Measurements from ENCODE around the gene MAGEF1. TPM values are rescaled to one million over a fixed set of nuclear protein-coding genes. Genes with fewer than 3 reads are reported as not detected.

MAGEF1 gene, protein sequence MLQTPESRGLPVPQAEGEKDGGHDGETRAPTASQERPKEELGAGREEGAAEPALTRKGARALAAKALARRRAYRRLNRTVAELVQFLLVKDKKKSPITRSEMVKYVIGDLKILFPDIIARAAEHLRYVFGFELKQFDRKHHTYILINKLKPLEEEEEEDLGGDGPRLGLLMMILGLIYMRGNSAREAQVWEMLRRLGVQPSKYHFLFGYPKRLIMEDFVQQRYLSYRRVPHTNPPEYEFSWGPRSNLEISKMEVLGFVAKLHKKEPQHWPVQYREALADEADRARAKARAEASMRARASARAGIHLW
- 46.9 TPM for total RNA-seq

DNA sequence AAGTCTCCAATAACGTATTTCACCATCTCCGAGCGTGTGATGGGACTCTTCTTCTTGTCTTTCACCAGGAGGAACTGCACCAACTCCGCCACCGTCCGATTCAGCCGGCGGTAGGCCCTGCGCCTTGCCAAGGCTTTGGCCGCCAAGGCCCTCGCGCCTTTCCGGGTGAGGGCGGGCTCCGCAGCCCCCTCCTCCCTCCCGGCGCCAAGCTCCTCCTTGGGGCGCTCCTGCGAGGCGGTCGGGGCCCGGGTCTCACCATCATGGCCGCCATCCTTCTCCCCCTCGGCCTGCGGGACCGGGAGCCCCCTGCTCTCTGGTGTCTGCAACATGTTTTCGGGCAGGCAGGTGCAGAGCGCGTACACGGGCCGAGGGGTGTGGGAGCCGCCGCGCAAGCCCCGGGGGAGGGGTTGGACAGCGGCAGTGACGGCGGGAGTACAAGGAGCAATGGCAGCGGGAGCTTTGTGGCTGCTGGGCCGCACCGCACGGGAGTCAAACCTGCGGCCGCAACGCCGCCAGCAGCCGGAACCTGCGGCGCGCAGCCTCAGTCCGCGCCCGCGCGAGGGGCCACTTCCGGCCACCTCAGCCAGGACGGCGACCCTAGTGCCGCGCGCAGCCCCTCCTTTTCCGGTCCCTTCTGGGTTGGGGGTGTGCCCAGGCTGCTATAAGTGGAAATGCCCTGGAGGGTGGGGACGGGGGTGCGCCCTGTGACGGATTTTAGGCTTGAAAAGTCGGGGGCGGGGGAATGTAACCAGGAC is at the start of gene MAGEF1:
Gene MAGEF1 (minus strand): TSS at position 572 of the 755 bp plus-strand sequence. CDS start 243 bp downstream, at position 329.
- FAIRE-seq (no peak), DNase-seq (ENCODE audit: low spot score in 2 of 2) (peak; percentile 79 to 80)

DNA sequence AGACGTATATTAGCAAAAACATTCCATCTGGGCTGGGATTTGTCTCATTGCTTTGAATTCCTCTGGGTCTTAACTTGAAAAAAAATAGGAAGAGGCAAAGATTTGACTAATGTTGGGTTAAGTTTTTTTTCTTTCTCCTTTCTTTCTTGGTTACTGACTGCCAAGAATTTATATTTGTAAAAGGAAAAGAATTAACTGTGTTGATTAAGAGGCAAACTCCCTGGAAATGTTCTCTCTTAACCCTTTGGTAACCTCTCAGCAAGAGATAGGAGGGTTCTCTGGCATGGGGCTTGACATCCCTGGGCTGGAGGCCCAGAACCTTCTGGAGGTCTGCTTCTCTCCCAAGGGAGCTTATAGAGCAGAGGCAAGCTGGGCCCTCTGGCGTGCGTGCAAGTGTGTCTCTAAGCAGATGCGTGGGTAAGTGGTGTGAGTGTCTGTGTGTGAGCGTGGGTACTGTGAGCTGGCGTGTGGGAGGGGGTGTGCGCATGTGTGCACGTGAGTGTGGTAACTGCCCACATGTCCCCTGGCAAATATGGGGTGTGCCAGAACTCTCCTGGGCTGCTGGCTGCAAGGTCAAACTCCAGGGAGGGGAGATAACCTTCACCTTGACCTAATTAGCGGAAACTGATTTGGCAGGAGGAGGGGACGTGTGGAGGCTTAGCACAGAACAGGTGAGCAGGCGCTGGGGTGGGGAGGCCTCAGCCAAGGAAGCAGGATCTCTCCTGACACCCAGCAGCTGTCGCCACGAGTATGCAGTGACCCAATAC is 49.4 kb upstream of the MAGEF1 start:
- DNase-seq (ENCODE audit: low spot score in 2 of 2), result peak in 1 of 2 donors; percentile 45

DNA sequence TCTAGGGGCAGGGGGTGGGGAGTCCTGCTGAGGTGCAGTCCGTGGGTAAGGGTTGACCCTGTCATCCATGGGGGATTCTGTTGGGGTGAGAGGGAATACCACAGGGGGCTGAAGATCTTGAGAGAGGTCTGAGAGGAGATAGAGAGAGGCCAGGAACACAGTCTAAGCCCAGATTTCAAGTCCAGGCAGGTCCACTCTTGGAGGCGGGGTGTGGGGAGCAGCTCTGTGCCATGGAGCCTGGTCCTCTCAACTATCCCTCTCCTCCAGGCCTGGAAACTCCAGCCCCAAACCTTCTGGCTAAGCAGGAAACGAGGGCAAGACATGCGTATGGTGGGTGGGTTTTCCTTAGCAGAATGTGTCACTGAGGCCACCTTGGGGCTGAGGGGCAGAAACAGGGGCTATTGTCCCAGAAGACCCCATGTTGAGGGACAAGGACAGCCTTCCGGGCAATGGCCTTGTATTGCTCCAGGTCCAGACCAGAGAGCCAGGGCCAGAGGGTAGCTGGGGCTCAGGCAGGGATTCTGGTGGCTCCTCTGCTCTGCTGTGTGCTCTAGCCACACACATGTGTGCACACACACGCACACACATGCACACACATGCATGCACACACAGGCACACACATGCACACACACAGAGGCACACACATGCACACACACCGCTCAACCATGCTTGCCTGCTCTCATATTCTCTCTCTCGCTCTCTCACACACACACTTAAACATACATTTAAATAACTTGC is 48.6 kb upstream of the MAGEF1 start:
- no peak for FAIRE-seq

More for the DNA sequence above, 49.4 kb upstream of the MAGEF1 start:
- no peak for FAIRE-seq

DNA sequence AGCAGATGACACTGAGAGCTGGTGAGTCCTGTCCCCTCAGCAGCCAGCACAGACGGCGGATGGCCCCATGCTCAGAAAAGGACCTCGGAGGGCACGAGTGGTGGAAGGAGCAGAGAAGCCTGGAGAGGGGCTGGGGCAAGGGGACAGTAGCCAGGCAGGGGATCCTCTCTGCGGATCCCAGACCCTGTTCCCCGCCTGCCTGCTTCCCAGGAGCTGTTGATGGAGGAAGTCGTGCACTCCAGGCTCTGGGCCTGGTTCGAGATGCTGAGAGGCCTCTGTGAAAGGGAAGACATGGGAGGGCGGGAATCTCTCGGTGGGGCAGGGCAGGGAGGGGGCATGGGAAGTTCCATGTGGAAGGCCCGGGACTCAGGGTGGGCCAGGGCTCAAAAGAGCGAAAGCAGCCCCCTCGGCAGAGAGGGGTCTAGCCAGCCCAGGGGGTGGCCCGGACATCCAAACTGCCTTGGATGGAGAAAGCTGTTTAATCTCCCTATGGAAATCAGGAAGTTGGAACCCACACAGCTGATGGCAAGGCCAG is 47.9 kb upstream of the MAGEF1 start:
- no peak for FAIRE-seq
- DNase-seq (ENCODE audit: low spot score in 2 of 2), result no peak

More for the DNA sequence above, 48.6 kb upstream of the MAGEF1 start:
- no peak for DNase-seq (ENCODE audit: low spot score in 2 of 2)

DNA sequence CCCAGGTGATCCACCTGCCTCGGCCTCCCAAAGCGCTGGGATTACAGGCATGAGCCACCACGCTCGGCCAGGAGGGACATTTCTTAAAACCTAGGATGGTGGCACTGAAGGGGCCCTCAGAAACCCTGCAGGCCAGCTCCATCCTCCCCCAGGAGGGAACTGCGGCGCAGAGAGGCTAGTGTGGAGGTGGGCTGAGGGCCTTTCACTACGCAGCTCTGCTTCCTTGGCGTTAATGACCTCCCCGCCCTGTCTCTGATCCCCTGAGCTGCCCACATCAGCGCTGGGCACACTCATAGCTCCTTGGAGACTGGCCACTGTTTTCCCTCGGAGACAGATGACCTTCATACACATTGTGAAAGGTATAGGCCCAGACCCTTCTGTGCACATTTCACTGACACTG is 46.2 kb upstream of the MAGEF1 start:
- no peak for FAIRE-seq
- DNase-seq (ENCODE audit: low spot score in 2 of 2), result no peak

DNA sequence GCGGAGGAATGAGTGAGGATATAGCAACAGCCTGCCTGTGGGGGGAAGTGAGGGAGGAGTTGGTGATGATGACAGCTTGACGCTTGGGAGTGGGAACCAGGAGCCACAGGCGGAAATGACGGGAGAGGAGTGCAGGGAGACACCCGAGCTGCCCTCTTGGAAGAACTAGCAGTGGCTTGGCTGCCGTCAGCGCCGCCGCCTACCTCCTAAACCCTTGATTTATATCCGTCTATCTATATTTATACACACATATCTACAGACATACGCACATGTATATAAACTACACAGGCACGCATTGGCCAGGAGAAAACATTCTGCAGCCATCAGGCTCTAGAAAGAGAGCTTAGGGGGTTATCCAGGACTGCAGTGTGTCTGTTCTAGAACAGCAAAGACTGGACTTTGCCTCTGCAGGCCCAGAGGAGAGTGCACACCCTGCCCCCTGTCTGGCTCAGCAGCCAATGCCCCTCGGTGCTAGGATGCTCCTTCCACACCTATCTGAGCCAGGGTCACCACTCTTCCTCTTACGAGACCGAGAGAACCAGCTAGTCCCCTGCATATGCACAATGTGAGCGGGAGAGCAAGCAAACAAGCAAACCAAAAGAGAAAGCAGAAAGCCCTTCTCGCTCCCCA is 45.3 kb upstream of the MAGEF1 start:
- DNase-seq (ENCODE audit: low spot score in 2 of 2) (peak in 1 of 2 donors; percentile 58), FAIRE-seq (no peak)

DNA sequence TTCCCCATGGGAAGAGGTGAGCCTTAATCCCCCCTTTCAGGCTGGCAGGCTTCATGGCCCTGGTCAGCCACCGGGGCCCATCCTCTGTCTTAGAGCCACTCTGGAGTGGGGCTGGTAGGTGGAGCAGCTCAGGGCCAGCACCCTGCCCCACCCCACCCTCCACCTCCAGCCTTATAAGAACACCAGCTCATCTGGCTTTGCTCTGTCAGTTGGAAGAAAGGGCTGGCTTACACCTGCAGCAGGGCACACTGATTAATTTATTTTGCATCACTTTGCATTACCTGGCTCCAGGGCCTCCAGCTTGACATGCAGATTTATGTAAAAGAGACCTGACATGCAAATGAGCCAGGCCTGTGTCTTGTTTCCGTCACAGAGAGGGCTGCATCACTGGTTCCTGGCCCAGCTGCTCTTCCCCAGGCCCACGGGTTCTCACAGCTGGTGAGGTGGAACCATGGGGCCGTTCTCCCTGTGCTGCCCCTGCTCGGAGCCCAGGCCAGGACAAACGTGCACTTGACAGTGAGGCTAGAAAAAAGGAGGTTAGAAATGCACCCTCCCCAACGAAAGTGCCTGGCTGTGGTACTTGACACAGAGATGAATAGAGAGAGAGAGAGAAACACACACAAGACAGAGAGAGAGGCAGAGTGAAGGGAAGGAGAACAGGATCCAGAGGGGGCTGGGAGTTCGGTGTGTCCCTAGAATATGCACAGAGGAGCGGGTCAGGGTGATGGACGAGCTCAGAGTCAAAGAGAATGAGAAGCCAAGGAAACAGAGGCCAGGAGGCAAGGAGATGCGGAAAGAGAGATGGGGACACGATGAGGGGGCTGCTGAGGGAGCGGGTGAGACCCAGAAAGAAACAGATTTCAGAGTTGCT is 44.5 kb upstream of the MAGEF1 start:
- FAIRE-seq (no peak), DNase-seq (ENCODE audit: low spot score in 2 of 2) (no peak)

DNA sequence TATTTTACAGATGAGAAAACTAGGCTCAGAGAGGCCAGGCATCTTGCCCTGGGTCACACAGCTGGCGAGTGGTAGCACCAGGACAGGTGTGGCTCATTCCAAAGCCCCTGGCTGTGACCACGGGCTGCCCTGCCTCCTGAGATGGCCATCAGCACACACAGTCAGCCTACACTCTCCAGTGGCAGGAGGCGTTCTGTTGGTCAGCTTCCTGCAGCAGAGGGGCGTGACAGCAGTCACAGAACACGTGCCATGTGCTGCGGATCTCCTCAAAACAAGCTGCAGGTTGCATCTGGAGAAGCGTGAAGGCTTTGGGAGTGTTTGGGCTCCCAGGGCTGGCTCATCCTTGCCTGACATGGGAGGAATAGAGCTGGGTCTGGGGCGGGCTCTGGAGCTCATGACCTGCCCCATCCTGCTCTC is 43.5 kb upstream of the MAGEF1 start:
- no peak for DNase-seq (ENCODE audit: low spot score in 2 of 2)
- no peak for FAIRE-seq

DNA sequence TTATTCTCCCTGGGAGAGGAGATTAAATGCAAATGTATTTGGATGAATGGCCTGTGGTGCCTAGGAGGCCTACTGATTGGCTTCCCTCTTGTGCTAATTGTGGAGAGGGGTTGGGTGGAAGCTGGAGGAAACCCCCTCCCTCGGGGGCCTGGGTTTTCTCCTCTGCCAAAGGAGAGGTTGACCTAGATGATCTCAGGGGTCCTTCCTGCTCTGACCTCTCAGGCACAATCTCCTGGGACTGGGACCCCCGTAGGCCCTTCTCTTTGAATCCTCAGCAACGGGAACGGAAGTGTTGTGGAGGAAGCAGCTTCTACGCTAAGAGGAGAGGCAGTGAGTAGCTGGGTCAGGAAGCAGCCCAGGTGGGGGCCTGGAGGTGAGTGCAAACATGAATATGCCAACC is 40.5 kb upstream of the MAGEF1 start:
- no peak for FAIRE-seq
- no peak for DNase-seq (ENCODE audit: low spot score in 2 of 2)

DNA sequence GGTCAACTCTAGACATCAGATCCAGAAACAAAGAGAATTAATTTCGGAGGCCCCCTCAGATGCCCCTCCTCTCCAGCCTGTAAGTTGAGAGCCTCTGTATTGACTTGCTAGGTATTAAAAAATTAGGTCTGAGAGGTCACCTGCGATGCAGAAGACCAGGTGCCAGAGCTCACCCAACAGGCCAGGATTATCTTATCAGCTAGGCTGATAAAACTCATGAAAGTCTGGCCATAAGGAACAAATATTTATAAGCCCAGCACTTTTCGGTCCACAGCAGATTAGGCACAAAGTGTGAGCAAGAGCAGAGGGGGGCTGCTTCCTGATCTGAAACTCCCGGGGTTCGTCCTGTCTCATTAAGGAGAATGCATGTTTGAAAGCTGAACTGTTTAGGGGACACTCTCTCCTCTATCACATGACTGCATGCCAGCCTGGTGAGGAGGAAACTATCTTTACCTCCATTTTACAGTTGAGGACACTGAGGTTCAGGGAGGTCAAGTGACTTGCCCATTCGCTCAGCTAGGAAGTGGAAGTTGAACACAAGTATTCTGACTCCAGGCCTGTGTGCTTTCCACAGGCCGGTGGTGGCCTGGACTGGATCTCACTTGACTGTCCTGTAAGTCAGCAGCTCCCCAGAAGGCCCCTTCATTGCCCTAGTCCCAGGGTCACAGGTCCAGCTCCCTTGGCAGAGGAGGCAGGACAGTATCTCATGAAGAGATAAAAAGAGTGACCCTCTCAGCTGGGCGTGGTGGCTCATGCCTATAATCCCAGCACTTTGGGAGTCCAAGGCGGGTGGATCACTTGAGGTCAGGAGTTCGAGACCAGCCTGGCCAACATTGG is 39.6 kb upstream of the MAGEF1 start:
- FAIRE-seq (no peak), DNase-seq (ENCODE audit: low spot score in 2 of 2) (no peak)

DNA sequence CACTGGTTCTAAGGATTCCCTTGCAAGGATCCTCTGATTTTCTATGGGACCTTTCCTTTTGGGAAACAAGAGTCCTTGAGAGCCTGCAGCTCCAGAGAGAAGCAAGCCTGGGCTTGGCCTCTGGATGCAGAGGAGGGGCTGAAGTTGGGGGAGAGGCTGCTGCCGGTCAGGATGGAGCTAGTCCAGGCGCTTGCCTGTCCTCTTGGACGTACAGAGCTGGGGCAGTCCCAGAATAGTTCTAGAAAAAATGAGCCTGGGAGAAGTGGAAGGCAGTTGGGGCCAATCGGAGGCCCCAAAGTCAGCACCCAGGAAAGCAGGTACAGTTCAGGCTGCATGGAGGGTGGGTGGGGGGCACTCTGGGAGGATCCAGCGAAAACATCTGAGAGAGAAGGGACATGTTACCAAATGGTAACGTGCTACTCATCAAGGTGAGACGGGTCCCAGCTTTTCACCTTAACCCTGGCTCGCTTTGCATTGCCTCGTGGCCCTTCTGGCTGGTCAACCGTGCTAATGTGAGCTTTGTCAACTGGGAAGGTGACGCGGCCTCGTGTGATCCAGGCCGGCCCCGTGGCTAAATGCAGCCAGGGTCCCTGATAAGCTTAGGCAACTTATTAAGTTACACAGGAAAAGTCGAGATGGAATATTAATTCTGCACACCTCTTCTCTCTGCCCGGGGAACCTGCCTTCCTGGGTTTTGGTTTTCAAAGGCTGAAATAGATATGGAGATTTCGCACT is 38.7 kb upstream of the MAGEF1 start:
- DNase-seq (ENCODE audit: low spot score in 2 of 2), result no peak
- FAIRE-seq, result no peak

DNA sequence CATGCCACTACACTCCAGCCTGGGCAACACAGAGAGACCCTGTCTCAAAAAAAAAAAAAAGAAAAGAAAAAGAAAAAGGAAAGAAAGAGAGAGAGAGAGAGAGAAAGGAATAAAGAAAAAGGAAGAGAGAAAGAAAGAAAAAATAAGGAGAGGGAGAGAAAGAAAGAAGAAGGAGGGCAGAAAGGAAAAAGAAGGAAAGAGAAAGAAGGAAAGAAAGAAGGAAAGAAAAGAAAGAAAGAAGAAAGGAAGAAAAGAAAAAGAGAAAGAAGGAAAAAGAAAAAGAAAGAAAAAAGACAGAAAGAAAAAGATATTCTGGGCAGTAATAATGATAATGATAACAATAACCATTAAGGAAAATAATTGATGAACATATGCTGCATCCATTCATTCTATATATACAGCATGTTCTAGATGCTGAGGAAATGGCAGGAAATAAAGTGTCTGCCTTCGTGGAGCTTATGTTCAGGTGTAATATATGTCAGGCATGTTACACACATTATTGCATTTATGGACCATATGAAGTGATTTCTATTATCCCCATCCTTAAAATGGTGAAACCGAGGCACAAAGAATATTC is 37.4 kb upstream of the MAGEF1 start:
- DNase-seq (ENCODE audit: low spot score in 2 of 2), result no peak
- FAIRE-seq, result no peak

DNA sequence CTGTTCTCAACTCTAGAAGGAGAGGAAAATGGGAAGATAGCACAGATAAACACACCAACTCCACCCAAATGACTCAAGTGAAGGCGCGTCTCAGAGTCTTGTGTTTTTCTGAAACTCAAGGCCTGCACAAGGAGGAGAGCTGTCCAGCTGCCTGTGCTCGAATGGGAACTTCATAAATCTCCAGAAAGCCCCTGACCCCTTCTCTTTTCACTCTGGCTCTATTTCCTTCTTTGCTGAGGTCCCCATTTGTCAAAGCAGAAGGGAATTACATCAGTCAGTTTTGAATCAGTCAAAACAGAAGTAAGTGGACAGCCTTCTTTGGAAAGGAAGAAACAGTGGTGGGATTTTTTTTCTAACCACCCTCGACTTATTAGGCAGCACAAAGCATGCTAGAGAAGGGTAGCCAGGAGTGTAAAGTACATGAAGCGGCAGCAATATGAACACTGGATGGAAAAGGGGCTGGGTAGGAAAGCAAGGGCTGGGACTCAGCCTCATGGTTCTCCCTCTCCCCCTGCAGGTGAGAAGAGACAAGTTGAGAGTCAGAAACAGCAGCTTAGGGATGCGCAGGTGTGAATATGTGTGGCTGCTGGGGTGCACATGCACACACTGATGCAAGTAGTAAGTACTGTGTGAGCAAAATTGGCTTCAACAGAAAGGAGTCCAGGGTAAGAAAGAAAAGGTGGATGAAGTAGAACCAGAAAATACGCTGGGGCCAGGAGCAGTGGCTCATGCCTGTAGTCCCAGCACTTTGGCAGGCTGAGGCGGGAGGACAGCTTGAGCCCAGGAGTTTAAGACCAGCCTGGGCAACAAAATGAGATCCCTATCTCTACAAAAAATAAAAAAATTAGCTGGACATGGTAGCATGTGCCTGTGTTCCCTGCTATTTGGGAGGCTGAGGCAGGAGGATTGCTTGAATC is 36.6 kb upstream of the MAGEF1 start:
- no peak for FAIRE-seq

DNA sequence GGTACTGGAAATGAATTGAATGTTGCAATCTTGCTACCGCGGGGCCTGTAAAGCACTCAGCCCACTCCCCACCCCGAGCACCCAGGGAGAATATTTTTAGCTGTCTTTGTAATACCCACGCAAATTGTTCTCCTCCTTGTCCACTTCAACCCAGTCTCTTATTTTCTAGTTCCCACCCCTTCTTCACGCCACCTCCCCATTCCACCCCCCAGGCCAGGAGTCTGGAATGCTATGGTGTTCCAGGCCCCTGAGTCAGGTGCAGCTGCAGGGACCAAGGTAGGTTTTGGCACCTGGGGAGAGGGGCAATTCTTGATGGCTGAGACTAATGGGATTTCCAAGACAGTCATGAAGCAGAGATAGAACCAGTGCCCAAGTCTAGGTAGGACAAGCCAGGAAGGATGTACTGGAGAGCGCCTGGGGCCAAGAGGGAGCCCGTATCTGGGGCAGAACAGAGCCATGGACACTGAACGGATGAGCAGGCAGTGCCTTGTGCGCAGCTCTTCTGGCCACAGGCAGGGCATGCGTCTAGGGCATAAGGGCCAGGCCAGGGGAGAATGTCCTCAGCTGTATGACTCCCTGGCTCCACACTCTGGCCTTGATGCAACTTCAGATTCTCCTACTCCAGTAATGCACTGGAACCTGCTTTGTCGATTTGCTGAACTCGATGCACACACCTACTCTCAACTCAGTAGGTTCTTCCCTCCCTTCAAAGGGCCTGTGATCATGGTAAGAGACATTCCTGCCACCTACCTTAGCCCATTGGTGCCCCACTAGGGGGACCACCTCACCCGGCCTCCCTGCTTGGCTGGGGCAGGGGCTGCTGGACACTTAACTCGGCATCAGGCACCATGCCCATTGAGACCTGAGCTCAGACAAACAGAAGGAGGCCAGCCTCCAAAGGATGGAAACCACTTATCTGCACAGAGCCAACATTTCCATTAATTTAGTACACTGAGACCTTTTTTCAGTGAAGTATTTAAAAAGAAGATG is 34.6 kb upstream of the MAGEF1 start:
- FAIRE-seq (no peak), DNase-seq (ENCODE audit: low spot score in 2 of 2) (no peak)

More for the DNA sequence above, 36.6 kb upstream of the MAGEF1 start:
- DNase-seq (ENCODE audit: low spot score in 2 of 2), result no peak
